ENCODE data around the gene NCOA5. TPM values are rescaled to one million over a fixed set of nuclear protein-coding genes. Genes with fewer than 3 reads are reported as not detected.

Gene NCOA5
- total RNA-seq (2022) (52.5 and 53.3 TPM in 2 replicates), Bru-seq, nascent RNA (percentile 98 among the genes with signal in this experiment), BruChase-seq, experiment 1, labeled RNA remaining after a 2-hour chase (percentile 94 among the genes with signal in this experiment), BruChase-seq, experiment 2, labeled RNA remaining after a 6-hour chase (percentile 84 among the genes with signal in this experiment)
- long read RNA-seq, transcript NCOA5-201 (8 exons, 3,220 nt): major isoform, 26 of 84 reads
- long read RNA-seq, partial matches to known transcripts: 22 of 84 reads
- long read RNA-seq, other reads (novel, unspliced or antisense): 36 of 84 reads

GRCh38 chr20:46089417-46090388 lies at the start of gene NCOA5:
TSS of gene NCOA5 (minus strand) at chr20:46089962. CDS start at chr20:46079424, 10,538 bp downstream.
- peak within 1 kb of the TSS; percentile 87 for H3K27ac Mint-ChIP-seq (ENCODE audit: unreplicated experiment)
- no peaks in the 10 kb centered on the region for H3K9me3 Mint-ChIP-seq (ENCODE audit: unreplicated experiment)
- Histone ChIP-seq H3K27me3 (replicated peaks; ENCODE audit: control insufficient read depth, insufficient read depth, low read length) (no peaks in the 10 kb centered on the region), H3K36me3 (ENCODE audit: control insufficient read depth, insufficient read depth, low read length) (no peaks in the 10 kb centered on the region), H3K9me3 (no peaks in the 10 kb centered on the region), H3K4me1 (peaks cover 28% of the 10 kb centered on the region), H3K4me3 (ENCODE audit: low read depth, low read length) (peak within 1 kb of the TSS; percentile 94)
- no TSS peak for BruUV-seq (replicated peaks)
- DNase-seq: peak; percentile 99 to 100
- CTCF ChIA-PET: interaction anchor here (0.7 to 1.5 kb wide), 3 partner anchors 80 to 529 kb away, joined by 3 to 4 read pairs (median 3); no protein-coding TSS in a partner anchor
- H3K4me1 Mint-ChIP-seq (ENCODE audit: low read depth, unreplicated experiment): peaks cover 36% of the 10 kb centered on the region
- peaks cover 3% of the 10 kb centered on the region for H3K27me3 Mint-ChIP-seq (ENCODE audit: insufficient read depth, unreplicated experiment)
- peaks cover 18% of the 10 kb centered on the region for H3K36me3 Mint-ChIP-seq (ENCODE audit: insufficient read depth, unreplicated experiment)
- H3K4me3 Mint-ChIP-seq (ENCODE audit: unreplicated experiment): peak within 1 kb of the TSS; percentile 83
- TF ChIP-seq CTCF (IDR thresholded peaks at IDR 0.05; ENCODE audit: insufficient read depth in 1 of 2, low read depth in 1 of 2, low read length in 1 of 2, severe bottlenecking in 1 of 2, unreplicated experiment in 1 of 2): peak; percentile 48 to 52
- intact Hi-C loops (cut with micrococcal nuclease; ENCODE audit: unreplicated experiment): loop anchor here (1.0 kb wide), 1 partner anchor 75 kb away; no protein-coding TSS in a partner anchor
- POLR2A ChIA-PET: interaction anchor here (0.6 kb wide), 1 partner anchor 275 kb away, joined by 3 read pairs; no protein-coding TSS in a partner anchor

- POLR2A ChIA-PET: no interaction called here
- no peaks in the 10 kb centered on the region for H3K4me1 ChIP-seq
- Mint-ChIP-seq H3K27ac (ENCODE audit: unreplicated experiment) (no peak overlapping the region), H3K4me3 (ENCODE audit: unreplicated experiment) (no peak overlapping the region), H3K27me3 (ENCODE audit: insufficient read depth, unreplicated experiment) (peaks cover 46% of the 10 kb centered on the region), H3K9me3 (ENCODE audit: unreplicated experiment) (no peaks in the 10 kb centered on the region), H3K36me3 (ENCODE audit: insufficient read depth, unreplicated experiment) (no peaks in the 10 kb centered on the region), H3K4me1 (ENCODE audit: low read depth, unreplicated experiment) (no peaks in the 10 kb centered on the region)
- no TSS peak for BruUV-seq (replicated peaks)
- no peaks in the 10 kb centered on the region for H3K36me3 ChIP-seq (ENCODE audit: control insufficient read depth, insufficient read depth, low read length)
- TF ChIP-seq CTCF (IDR thresholded peaks at IDR 0.05; ENCODE audit: insufficient read depth in 1 of 2, low read depth in 1 of 2, low read length in 1 of 2, severe bottlenecking in 1 of 2, unreplicated experiment in 1 of 2): no peak
- intact Hi-C loops (cut with micrococcal nuclease; ENCODE audit: unreplicated experiment): no loop called here
- H3K9me3 ChIP-seq: no peaks in the 10 kb centered on the region
- CTCF ChIA-PET: interaction anchor here (0.7 kb wide), 2 partner anchors 7 to 405 kb away, joined by 4 to 5 read pairs; no protein-coding TSS in a partner anchor
- H3K27me3 ChIP-seq (replicated peaks; ENCODE audit: control insufficient read depth, insufficient read depth, low read length): peaks cover 1% of the 10 kb centered on the region; the same call in 1 of the 2 replicates
- DNase-seq: no peak
- H3K4me3 ChIP-seq (ENCODE audit: low read depth, low read length): no peak overlapping the region
Observed at GRCh38 chr20:46139266-46139889, 49.6 kb upstream of the NCOA5 start.

GRCh38 chr20:46137816-46138215 lies 48.1 kb upstream of the NCOA5 start:
- H3K27me3 Mint-ChIP-seq (ENCODE audit: insufficient read depth, unreplicated experiment): peaks cover 46% of the 10 kb centered on the region
- no peaks in the 10 kb centered on the region for H3K9me3 Mint-ChIP-seq (ENCODE audit: unreplicated experiment)
- no peaks in the 10 kb centered on the region for H3K4me1 ChIP-seq
- ChIA-PET POLR2A (no interaction called here), CTCF (interaction anchor here (0.6 kb wide), 1 partner anchor 819 kb away, joined by 3 read pairs; no protein-coding TSS in a partner anchor)
- no peaks in the 10 kb centered on the region for H3K36me3 Mint-ChIP-seq (ENCODE audit: insufficient read depth, unreplicated experiment)
- no peak overlapping the region for H3K27ac Mint-ChIP-seq (ENCODE audit: unreplicated experiment)
- H3K27me3 ChIP-seq (replicated peaks; ENCODE audit: control insufficient read depth, insufficient read depth, low read length): peaks cover 1% of the 10 kb centered on the region; the same call in 1 of the 2 replicates
- no TSS peak for BruUV-seq (replicated peaks)
- H3K36me3 ChIP-seq (ENCODE audit: control insufficient read depth, insufficient read depth, low read length): no peaks in the 10 kb centered on the region
- no peak overlapping the region for H3K4me3 Mint-ChIP-seq (ENCODE audit: unreplicated experiment)
- no peak for TF ChIP-seq CTCF (IDR thresholded peaks at IDR 0.05; ENCODE audit: insufficient read depth in 1 of 2, low read depth in 1 of 2, low read length in 1 of 2, severe bottlenecking in 1 of 2, unreplicated experiment in 1 of 2)
- H3K4me3 ChIP-seq (ENCODE audit: low read depth, low read length): no peak overlapping the region
- H3K4me1 Mint-ChIP-seq (ENCODE audit: low read depth, unreplicated experiment): no peaks in the 10 kb centered on the region
- intact Hi-C loops (cut with micrococcal nuclease; ENCODE audit: unreplicated experiment): no loop called here
- H3K9me3 ChIP-seq: no peaks in the 10 kb centered on the region
- DNase-seq: no peak

All from Caco-2 (cell line).